ENCODE results near the gene RNASE1. TPM values are rescaled to one million over a fixed set of nuclear protein-coding genes. Genes with fewer than 3 reads are reported as not detected.

Gene RNASE1
- total and polyA plus RNA-seq, 9 donors: 62.5 to 985 (median 140) TPM

- no peak overlapping the region for H3K4me3 ChIP-seq
- no peak overlapping the region for H3K27ac ChIP-seq
- no peaks in the 10 kb centered on the region for H3K4me1 ChIP-seq (ENCODE audit: insufficient read depth)
- no peaks in the 10 kb centered on the region for H3K36me3 ChIP-seq
- no peak for TF ChIP-seq CTCF (IDR thresholded peaks at IDR 0.05)
- TF ChIP-seq EP300 (IDR thresholded peaks at IDR 0.05): no peak
- no peak for TF ChIP-seq POLR2A (IDR thresholded peaks at IDR 0.05)
- H3K27me3 ChIP-seq: no peaks in the 10 kb centered on the region
- 70 to 82% (median 75%) methylated on average over 5 of the region's 5 CpGs for WGBS, 3 donors
- H3K9me3 ChIP-seq: no peaks in the 10 kb centered on the region
- intact Hi-C loops (cut with DNase I): no loop called here
- DNase-seq: no peak
Measured at GRCh38 chr14:20809917-20810316, 7.3 kb upstream of the RNASE1 start.

GRCh38 chr14:20808162-20808483 is 5.5 kb upstream of the RNASE1 start:
- no peak for TF ChIP-seq EP300 (IDR thresholded peaks at IDR 0.05)
- no peak for TF ChIP-seq POLR2A (IDR thresholded peaks at IDR 0.05)
- no peak for TF ChIP-seq CTCF (IDR thresholded peaks at IDR 0.05)
- Histone ChIP-seq H3K4me1 (ENCODE audit: insufficient read depth) (peaks cover 2% of the 10 kb centered on the region), H3K4me3 (no peak overlapping the region), H3K9me3 (no peaks in the 10 kb centered on the region), H3K27ac (no peak overlapping the region), H3K27me3 (no peaks in the 10 kb centered on the region), H3K36me3 (no peaks in the 10 kb centered on the region)
- no peak for DNase-seq
- intact Hi-C loops (cut with DNase I): no loop called here
- WGBS, 3 donors: 41 to 45% (median 43%) methylated on average over 3 of the region's 3 CpGs

GRCh38 chr14:20807304-20808161 is 4.9 kb upstream of the RNASE1 start:
- no peak overlapping the region for H3K4me3 ChIP-seq
- H3K27ac ChIP-seq: no peak overlapping the region
- WGBS, 3 donors: 21 to 25% (median 23%) methylated on average over 6 of the region's 6 CpGs
- no peaks in the 10 kb centered on the region for H3K9me3 ChIP-seq
- peaks cover 3% of the 10 kb centered on the region for H3K4me1 ChIP-seq (ENCODE audit: insufficient read depth)
- DNase-seq: no peak
- intact Hi-C loops (cut with DNase I): no loop called here
- TF ChIP-seq POLR2A (IDR thresholded peaks at IDR 0.05) (no peak), CTCF (IDR thresholded peaks at IDR 0.05) (no peak), EP300 (IDR thresholded peaks at IDR 0.05) (no peak)
- H3K36me3 ChIP-seq: no peaks in the 10 kb centered on the region
- H3K27me3 ChIP-seq: no peaks in the 10 kb centered on the region

GRCh38 chr14:20805485-20805884 is 2.8 kb upstream of the RNASE1 start:
- H3K27ac ChIP-seq: no peak overlapping the region
- peaks cover 6% of the 10 kb centered on the region for H3K4me1 ChIP-seq (ENCODE audit: insufficient read depth)
- DNase-seq: no peak
- no peaks in the 10 kb centered on the region for H3K9me3 ChIP-seq
- no peaks in the 10 kb centered on the region for H3K36me3 ChIP-seq
- intact Hi-C loops (cut with DNase I): no loop called here
- TF ChIP-seq CTCF (IDR thresholded peaks at IDR 0.05): no peak
- H3K4me3 ChIP-seq: no peak overlapping the region
- 89 to 91% (median 90%) methylated on average over 6 of the region's 6 CpGs for WGBS, 3 donors
- H3K27me3 ChIP-seq: no peaks in the 10 kb centered on the region
